ENCODE results near the gene MXD1.
"Not testable (repeated sequence)": the region's sequence is repeated elsewhere in the genome, so short reads cannot be mapped to it uniquely, and the experiment has no call there.

MXD1 gene, protein sequence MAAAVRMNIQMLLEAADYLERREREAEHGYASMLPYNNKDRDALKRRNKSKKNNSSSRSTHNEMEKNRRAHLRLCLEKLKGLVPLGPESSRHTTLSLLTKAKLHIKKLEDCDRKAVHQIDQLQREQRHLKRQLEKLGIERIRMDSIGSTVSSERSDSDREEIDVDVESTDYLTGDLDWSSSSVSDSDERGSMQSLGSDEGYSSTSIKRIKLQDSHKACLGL

DNA sequence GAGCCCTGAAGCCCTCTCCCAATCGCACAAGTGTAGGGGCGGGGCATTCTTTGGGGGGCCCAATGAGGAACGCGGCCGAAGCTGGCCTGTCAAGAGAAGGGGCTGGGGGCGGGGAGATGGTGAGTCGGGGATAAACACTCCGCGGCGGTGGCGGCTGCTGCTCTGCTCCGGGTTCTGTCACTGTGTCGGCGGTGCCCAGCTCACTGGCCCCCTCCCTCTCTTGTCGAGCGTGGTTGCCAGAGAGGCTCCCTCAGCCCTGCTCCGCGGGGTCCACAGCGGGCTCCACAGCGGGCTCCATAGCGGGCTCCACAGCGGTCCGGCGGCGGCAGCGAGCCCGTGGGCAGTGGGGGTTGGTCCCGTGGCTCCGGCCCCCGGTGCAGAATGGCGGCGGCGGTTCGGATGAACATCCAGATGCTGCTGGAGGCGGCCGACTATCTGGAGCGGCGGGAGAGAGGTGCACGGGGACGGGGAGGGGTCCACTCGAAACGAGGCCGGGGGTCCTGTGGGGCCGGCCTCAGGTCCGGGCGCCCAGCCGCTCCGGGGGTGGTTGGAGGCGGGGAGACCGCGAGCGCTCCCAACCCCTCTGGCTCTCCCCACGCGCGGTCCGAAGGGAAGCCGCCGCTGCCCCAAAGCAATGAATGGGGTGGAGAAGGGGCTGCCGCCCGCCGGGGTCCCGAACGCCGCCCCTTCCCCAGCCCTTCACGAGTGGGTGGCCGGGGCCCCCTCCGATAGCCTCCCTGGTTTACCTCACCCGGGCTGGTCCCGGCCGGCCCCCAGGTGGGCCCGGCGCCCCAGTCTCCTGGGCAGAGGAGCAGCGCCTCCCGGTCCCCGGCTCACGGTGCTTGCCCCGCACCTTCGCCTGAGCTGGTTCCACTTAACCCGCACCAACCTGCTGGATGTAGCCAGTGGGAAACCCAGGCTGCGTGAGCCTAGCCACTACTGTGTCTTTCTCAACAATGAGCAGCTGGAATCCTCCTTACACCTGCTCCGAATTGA, at the start of gene MXD1:
Gene MXD1 (plus strand): TSS at position 160 of the 996 bp plus-strand sequence. CDS start 222 bp downstream, at position 382.
- DNase-seq (ENCODE audit: low read depth in 2 of 2, low spot score in 1 of 2) = no peak

- no peak for DNase-seq (ENCODE audit: low read depth in 2 of 2, low spot score in 1 of 2)
These were observed 26.5 kb upstream of the MXD1 start for GRCh38 chr2:69888451-69888850.

DNA sequence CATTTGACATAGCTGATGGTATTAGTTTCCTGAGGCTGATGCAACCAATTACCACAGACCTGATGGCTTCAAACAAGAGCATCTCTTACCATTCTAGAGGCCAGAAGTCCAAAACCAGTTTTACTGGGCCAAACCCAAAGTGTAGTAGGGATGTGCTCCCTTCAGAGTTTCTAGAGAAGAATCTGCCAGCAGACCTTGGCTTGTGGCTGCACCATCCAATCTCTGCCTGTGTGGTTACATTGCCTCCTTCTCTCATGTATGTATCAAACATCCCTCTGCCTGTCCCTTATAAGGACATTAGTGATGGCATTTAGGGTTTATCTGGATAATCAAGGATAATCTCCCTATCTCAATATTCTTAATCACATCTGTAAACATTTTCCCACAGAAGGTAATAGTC, 25.6 kb upstream of the MXD1 start:
- no peak for DNase-seq (ENCODE audit: low read depth in 2 of 2, low spot score in 1 of 2)

GRCh38 chr2:69890881-69891280, 24.0 kb upstream of the MXD1 start:
- no peak for DNase-seq (ENCODE audit: low read depth in 2 of 2, low spot score in 1 of 2)

GRCh38 chr2:69892838-69893424, 22.0 kb upstream of the MXD1 start:
- not testable (repeated sequence) for DNase-seq (ENCODE audit: low read depth in 2 of 2, low spot score in 1 of 2)

DNA sequence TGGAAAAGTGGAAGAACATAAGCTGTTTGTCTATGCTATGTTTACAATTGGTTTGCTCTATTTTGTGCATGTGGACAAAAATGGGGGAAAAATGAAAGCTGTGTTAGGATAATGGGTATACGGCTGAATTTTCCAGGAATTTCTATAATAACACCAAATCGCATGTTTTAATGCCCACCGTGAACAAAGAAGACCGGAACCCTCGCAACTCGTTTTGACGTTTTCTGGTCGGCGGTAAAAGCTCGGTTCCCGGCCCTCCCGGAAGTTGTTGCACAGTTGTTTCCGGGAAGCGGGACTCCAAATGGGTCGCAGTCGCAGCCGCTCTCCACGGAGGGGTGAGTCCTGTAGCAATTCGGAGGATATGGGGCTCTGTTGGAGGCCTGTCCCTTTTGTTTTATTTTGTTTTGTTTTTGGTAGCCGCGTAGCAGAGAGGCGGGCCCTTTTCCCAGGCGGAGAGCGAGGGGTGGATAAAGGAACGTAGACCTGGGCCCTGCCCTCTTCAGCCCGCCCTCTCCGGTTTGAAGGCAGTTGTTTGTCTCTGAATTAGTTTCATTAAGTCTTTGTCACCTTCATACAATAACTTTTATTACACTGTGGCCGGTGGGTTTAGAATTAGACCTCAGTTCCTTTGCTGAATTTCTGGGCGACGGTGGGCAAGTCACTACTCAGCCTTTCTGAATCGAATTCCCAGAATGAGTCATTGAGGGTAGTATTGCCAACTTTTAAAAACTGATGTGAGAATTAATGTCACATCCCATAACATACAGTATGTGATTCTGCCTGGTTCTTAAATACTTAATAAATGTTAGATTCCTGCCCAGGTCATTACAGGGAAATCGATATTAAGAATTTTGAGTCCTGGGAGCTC, 21.0 kb upstream of the MXD1 start, which contains the start of gene SNRNP27:
Gene SNRNP27 (plus strand): TSS at position 273 of the 868 bp plus-strand sequence. CDS start 29 bp downstream, at position 302.
- DNase-seq (ENCODE audit: low read depth in 2 of 2, low spot score in 1 of 2) = peak; percentile 60 to 74

DNA sequence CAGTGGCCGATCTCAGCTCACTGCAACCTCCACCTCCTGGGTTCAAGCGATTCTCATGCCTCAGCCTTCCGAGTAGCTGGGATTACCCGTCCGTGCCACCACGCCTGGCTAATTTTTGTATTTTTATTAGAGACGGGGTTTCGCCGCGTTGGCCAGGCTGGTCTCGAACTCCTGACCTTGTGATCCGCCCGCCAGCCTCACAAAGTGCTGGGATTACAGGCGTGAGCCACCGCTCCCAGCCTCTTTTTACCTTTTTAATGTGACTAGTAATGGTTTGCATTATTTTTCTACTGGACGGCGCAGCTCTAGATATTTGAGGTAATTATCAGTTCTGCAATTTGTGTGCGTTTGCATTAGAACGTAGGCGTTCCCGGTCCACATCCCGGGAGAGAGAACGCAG, 20.2 kb upstream of the MXD1 start:
- DNase-seq (ENCODE audit: low read depth in 2 of 2, low spot score in 1 of 2) = not testable (repeated sequence)

DNA sequence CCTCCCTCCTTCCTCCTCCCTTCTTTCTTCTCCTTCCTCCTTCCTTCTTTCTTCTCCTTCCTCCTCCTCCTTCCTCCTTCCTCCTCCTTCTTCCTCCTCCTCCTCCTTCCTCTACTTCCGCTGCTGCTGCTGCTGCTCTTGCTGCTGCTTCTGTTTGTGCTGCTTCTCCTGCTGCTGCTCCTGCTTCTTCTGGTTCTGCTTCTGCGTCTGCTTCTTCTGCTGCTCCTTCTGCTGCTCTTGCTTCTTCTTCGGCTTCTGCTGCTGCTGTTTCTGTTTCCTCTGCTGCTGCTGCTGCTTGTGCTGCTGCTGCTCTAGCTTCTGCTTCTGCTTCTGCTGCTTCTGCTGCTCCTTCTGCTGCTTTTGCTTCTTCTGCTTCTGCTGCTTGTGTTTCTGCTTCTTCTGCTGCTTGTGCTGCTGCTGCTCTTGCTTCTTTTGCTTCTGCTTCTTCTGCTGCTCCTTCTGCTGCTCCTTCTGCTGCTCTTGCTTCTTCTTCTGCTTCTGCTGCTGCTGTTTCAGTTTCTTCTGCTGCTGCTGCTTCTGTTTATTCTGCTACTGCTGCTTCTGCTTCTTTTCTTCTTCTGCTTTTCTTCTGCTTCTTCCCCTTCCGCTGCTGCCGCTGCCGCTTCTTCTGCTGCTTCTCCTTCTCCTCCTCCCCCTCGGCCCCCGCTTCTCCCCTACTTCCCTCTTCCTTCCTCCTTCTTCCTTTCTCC, 12.5 kb upstream of the MXD1 start:
- DNase-seq (ENCODE audit: low read depth in 2 of 2, low spot score in 1 of 2) = no peak

DNA sequence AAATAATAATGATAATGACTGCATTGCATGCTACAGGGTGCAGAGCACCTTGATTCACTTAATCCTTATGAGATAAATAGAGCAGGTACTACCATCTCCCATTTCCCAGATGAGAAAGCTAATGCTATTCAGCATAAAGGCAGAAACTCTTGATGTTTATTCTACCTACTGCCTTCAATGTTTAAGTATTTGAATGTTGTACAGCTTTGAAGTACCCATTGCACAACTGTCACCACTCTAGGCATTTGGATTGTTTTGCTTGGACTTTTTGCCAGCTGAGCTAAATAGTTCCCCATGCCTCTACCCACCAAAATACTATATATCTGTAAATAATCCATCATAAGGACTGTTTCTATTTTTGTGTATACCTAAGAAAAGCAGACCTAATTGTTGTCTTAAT, 7.7 kb upstream of the MXD1 start:
- DNase-seq (ENCODE audit: low read depth in 2 of 2, low spot score in 1 of 2) = no peak

DNA sequence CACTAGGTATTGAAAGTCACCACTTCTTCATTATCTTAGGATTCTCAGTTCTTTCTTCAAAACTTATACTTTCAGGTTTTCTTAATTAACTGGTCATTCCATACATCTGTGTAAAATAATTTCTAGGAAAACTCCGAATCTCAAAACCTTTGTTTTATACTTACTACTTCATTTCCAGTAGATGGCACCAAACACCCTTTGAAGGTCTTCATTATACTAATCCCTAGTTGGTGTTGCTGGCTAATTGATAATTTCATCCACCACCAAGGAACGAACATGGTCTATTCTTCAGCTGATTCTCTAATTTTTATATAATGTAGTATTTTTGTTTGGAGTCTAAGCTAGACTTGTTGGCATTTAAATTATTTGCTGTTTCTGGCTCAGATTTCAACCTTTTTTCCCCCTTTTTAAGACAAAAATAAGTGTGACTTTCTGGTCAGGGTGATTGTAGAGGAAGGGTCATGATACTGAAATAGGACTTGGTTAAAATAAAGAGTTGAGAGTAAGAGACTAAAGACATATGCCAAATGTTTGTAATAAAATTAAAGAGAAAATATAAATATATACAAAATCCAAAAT, 2.8 kb upstream of the MXD1 start:
- no peak for DNase-seq (ENCODE audit: low read depth in 2 of 2, low spot score in 1 of 2)

DNA sequence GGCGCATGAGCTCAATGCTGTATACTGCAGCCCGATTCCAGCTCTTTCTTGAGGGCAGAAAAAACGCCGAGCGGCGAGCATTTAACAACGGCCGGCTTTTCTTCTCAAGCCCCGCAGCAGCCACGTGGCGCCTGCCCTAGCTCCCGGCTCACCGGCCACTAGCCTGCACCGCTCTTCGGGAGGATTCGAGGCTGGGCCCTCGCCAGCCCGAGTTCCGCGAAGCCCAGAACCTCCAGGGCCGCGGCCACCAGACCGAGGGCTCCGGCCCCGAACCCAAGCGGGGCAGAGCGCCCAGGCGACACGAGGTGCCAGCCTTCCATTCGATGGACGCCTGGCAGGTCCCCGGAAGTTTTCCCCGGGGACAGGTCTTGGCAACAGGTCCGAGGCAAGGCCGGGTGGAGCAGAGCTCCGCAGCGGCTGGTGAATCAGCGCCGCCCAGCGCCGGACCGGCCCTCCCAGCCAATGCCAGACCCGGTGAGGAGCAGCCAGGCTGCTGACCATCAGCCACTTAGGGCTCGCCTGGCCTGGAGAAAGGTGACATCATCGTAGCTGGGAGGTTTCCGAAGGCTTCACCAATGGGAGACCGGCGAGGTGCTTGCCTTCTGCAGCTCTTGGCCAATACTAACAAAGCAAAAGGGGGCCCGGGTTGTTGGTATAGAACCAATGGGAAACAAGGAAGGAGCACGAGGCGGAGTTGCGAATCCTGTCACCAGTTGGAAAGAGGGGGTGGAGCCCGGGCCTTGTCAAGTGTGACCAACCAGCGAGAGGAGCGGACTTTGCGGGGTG, 552 bp upstream of the MXD1 start:
- peak; percentile 99 to 100 for DNase-seq (ENCODE audit: low read depth in 2 of 2, low spot score in 1 of 2)

- DNase-seq (ENCODE audit: low read depth in 2 of 2, low spot score in 1 of 2) = no peak
These were observed 1.2 kb downstream of the MXD1 start for GRCh38 chr2:69916106-69916505.

GRCh38 chr2:69917852-69918251, 2.9 kb downstream of the MXD1 start:
- DNase-seq (ENCODE audit: low read depth in 2 of 2, low spot score in 1 of 2) = no peak

DNA sequence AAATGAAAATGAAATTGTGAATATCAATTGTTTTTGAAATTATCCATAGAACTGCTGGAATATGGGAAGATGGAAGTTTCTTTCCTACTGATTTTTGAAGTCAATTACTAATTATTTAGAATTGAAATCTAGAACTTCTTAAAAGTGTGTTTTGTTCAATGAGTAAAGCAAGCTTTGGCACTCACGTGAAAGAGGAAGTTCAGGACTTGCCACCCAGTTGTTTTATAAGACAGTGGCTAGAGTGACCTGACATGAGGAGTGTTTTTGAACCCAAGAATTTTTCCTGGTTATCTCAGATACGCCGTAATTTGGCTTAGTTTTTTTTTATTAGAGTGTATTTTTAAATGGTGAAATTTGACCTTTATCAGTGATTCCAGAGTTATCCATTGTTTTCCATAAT, 3.5 kb downstream of the MXD1 start:
- no peak for DNase-seq (ENCODE audit: low read depth in 2 of 2, low spot score in 1 of 2)

DNA sequence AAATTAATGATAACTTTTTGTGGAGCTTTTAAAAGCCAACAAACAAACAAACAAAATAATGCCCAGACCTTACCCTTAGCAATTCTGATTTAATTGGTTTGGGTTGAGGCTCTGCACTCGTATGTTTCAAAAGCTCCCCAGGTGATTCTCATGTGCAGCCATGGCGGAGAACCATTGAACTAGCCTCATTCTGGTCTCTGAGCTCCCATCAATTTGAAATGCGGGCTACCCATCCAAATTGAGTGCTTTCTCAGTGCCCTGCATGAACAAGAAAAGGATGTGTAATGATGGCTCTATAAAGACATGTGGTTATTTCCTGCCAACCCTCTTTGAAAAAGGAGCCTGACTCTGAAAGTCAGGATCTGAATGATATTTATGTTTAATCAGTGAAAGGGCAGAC, 8.2 kb downstream of the MXD1 start:
- no peak for DNase-seq (ENCODE audit: low read depth in 2 of 2, low spot score in 1 of 2)

- no peak for DNase-seq (ENCODE audit: low read depth in 2 of 2, low spot score in 1 of 2)
These were observed 12.1 kb downstream of the MXD1 start for GRCh38 chr2:69926849-69927515.

- DNase-seq (ENCODE audit: low read depth in 2 of 2, low spot score in 1 of 2) = no peak
These were observed 17.1 kb downstream of the MXD1 start for GRCh38 chr2:69931832-69932595.

DNA sequence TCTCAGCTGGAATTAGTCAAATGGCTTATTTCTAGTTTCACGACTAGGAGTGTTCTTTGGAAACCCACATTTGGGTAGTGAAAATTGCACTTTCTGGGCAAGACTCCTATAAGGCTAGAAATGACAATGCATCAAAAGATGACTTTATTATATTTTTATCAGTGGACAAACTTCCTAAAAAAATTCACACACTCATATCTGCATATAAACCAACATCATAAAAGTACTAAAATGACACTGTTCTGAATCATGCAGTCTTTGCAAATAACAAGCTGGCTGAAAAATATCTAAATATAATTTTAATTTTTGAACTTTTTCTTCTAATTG, 17.6 kb downstream of the MXD1 start:
- no peak for DNase-seq (ENCODE audit: low read depth in 2 of 2, low spot score in 1 of 2)
